GM19193 (cell line): ENCODE data around the gene MEST.

Experiments
- POLR2A ChIP-seq: IDR thresholded peaks from 4 replicates; pipeline ENCODE4 v1.6.1; 2011; ENCODE audit not compliant: insufficient read depth, insufficient read length; ENCODE audit errors: extremely low read depth

Gene MEST, protein sequence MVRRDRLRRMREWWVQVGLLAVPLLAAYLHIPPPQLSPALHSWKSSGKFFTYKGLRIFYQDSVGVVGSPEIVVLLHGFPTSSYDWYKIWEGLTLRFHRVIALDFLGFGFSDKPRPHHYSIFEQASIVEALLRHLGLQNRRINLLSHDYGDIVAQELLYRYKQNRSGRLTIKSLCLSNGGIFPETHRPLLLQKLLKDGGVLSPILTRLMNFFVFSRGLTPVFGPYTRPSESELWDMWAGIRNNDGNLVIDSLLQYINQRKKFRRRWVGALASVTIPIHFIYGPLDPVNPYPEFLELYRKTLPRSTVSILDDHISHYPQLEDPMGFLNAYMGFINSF

DNA sequence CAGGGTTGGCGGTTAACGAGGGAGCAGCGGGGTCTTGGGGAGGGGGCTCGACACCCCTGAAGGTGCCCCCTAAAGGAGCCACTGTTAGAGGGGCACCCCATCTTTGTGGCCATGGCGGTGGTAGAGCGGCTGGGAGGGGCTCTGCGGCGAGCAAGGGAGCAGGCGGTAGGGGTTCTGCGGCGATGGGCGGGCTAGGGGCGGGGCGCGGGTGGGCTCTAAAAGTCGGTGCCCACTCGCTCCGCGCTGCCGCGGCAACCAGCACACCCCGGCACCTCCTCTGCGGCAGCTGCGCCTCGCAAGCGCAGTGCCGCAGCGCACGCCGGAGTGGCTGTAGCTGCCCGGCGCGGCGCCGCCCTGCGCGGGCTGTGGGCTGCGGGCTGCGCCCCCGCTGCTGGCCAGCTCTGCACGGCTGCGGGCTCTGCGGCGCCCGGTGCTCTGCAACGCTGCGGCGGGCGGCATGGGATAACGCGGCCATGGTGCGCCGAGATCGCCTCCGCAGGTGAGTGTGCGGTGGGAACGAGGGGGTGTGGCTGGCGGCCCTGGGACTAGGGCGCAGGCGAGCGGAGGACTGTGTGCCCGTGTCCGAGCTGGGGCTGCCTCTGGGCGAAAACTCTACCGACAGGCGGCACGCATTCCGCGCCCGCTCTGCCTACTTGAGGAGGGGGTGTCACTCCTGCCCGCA lies at the start of gene MEST:
TSS of gene MEST (plus strand) at position 245 of the 682 bp plus-strand sequence. CDS start at position 474, 229 bp downstream.
- TF ChIP-seq POLR2A, result no peak

DNA sequence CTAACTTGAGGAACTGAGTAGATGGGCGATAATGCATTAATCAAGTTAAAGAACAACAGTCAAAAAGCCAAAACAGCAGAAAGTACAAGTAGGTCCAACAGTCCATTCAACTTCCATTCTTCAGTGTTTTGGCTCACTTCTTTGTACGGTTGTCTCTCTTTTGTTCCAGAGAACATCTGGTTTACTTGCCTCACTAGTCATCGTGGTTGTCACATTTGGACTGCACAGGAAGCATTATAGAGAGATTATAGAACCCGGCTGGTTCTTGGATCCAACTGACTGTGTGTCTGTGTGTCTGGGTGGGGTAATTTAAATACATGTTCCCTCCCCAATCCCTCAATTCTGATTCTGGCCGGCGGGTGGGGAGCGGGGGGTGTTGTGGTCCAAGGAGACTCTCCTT lies 49.3 kb upstream of the MEST start:
- TF ChIP-seq POLR2A, result no peak

DNA sequence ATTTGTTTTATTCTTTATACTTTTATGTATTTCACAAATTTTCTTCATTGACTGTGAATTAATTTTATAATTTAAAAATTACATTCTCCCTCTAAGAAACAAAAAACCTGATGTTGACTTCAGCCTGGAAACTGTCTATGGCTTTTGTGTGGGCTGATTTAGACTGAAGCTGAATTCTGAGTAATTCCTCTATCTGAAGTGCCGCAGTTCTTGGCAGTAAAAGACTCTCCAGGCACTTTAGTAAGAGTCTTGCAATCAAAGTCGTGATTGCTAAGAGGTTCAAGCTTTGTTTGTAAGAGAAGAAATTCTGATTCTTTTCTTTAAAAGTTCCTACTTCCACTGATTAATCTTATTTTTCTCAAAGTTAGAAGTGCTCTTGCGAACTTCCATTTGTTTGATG lies 47.7 kb upstream of the MEST start:
- no peak for TF ChIP-seq POLR2A

DNA sequence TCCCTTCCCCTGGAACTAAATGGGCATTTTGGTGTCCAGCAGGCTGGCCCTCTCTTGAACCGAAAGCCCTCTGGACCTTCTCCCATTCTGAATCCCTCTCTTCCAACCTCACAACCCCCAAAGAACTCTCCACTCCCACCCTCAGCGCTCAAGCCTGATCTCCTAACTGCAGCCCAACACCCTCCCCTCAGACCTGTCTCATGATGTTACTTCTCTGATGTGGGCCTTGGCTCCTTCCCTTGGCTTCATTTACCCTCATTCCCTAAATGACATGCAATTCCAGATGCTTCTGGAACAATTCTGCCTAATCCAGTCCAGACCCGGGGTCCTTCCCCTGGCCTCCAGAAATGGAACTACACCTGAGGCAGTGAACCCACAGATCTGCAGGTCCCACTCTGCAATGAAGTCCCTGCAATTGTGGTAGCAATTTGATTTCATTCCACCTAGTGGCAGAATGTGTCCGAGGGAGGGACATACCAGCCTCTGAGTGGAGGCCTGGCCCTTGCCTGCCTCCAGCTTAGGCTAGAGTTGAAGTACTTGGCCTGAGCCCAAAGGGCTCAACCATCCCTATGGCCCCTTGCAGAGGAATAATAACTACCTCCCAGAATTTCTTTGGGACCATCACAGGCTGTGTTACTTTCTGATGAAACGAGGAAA lies 47.0 kb upstream of the MEST start:
- no peak for TF ChIP-seq POLR2A

DNA sequence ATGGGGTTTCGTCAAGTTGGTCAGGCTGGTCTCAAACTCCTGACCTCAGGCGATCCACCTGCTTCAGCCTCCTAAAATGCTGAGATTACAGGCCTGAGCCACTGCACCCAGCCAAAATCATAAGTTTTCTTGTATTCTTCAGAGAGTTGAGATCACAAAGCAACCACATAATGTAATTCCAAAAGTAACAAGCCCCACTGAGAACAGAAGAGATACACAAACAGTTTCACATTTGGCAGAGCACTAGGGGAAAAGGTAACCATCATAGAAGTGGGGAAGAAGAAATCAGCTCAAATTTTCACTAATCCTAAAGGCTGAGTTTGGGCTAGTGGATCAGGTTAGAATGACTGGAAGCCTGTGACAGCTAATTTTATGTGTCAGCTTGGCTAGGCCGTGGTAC lies 45.6 kb upstream of the MEST start:
- no peak for TF ChIP-seq POLR2A

DNA sequence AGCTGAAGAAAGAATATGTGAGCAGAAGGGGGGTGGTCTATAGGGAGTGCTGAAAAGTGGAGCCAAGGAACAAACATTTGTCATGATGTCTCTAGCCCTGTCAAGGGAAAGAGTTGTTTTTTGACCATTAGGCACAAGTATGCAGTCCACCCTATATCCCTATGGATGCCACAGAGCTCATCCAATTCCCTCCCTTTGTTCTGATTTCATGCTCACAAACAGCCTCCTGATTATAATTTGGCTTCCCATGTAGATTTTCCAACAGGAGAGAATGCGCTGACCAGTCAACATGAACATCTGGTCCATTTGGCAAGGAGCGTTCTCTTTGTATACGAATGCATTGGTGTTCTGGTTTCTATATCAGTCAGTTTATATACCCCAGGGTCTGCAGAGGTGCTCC lies 38.9 kb upstream of the MEST start:
- no peak for TF ChIP-seq POLR2A

DNA sequence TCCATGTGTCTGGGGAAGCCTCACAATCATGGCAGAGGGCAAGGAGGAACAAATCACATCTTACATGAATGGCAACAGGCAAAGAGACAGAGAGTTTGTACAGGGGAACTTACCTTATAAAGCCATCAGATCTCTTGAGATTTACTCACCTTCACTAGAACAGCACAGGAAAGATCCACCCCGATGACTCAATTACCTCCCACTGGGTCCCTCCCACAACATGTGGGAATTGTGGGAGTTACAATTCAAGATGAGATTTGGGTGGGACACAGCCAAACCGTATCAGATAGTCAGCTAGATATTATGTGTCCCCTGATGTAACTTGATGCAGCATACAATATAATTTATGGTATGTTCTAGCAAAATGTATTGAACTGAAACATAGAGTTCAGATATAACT lies 36.9 kb upstream of the MEST start:
- TF ChIP-seq POLR2A, result no peak

DNA sequence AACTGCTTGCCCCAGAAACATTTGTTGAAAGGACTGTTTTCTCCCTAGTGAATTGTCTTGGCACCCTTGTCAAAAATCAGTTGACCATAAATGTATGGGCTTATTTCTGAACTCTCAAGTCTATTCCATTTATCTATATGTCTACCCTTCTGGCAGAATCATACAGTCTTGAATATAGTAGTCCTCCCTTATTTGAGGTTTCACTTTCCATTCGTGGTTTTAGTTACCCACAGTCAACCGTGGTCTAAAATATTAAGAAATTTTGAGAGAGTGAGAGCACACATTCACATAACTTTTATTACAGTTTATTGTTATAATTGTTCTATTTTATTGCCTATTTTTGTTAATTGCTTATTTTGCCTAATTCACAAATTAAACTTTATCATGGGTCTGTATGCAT lies 33.6 kb upstream of the MEST start:
- TF ChIP-seq POLR2A, result no peak

DNA sequence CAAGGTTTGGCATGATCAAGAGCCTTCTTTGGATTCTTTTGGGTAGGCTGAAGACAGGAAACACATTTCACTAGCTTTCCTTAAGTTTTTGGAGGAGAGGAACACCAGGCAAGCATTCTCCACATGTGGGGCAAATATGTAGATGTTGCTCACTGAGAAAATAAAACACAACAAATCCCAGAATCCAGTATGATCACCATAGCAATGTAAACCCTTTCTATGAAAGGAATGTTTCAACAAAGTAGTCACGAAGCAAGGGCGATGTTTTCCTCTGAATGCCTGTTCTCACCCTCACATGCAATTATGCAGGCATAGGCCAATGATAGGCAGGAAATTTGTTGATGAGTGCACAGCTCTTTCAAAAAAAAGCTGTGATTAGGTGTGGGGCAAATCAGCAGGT lies 30.6 kb upstream of the MEST start:
- TF ChIP-seq POLR2A, result no peak

DNA sequence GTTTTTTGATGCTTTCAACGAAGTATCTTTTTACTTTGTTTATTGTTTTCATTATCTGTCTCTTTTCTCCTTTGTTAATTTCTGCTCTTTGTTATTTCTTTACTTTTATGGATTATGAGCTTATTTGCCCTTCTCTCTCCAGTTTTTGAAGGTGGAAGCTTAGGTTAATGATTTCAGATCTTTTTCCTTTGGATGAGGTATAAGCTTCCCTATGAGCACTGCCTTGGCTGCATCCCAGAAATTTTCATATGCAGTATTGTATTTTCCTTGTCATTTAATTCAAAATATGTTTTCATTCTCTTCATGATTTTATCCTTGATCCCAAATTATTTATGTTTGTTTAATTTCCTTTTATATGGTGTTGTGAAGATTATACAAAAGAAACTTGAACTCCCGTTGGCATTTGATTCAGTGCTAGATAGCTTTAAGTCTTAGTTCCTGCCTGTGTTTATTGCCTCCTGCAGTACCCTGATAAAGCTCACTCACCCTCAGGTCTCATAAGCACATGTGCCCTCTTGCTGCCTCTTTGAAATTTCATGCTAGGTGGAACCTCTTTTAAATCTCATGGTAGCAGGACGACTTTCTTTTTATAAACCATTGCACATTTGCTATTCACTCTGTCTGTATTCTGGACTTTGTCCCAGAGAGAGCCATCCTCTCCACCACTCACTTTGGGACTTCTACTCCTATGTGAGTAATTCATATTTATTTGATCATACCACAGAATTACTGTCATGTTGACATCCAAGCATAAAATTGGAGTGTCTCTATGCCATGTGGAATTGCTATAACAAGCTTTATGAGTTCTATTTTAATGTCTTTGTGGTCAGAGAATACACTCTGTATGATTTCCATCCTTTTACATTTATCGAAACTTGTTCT lies 28.1 kb upstream of the MEST start:
- no peak for TF ChIP-seq POLR2A

DNA sequence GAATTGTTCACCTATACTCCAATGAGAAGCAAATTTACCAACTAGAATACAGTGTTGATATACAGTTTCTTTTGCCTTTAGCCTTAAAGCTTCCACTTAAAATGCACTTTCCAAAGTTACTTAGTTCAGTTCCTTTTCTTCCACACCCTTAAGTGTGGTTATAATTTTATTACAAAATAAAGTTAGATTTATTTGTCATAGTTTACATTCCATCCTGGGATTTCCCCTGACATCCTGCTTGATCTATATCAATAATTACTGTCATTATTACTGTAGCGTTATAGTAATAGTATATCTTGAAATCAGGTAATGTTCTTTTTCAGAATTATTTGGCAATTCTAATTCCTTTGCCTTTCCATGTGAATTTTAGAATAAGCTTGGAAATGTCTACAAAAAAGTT lies 23.3 kb upstream of the MEST start:
- TF ChIP-seq POLR2A, result no peak

DNA sequence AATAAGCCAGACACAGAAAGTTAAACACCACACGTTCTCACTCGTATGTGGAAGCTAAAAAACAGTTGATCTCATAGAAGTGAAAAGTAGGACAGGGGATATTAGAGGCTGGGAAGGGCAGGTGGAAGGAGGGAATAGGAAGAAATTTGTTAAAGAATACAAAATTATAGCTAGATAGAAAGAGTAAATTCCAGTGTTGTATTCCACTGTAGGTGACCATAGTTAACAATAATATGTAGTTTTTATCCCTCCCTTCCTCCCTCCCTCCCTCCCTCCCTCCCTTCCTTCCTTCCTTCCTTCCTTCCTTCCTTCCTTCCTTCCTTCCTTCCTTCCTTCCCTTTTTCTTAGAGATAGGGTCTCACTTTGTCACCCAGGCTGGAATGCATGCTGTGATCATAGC lies 19.9 kb upstream of the MEST start:
- no peak for TF ChIP-seq POLR2A

DNA sequence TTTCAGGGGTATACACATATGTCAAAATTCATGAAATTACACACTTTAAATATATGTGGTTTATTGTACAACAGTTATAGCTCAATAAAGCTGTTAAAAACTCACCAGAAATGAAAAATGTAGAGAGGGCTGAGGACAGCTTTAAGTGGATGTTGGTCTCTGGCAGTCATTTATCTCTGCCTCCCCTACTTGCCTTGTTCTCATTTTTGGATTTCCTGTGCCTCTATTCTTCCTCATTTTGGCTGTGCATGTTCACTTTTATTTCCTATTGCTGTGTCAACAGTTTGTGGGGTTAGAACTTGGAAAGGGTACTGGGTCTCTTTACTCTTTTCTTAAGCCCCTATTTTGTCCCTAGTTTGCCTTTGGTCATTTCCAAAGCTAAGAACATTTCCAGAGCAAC lies 18.6 kb upstream of the MEST start:
- TF ChIP-seq POLR2A, result no peak

DNA sequence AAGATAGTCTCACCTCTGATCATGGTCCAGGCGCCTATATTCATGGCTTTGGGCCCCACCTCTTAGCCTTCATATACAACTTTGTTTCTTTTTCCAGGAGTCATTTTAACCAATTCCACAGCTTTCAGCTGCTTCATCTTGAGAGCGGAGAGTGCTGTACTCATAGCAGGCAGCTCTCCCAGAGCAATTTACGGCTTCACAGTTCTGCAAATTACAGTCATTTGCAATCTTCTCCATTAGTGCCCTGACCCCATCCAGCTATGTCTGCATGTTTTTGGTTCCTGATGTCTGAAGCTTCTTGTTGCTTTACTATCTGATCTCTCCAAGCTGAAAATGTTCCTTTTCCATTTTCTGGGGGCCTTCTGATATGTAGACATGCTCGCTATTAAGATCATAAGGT lies 18.0 kb upstream of the MEST start:
- TF ChIP-seq POLR2A, result no peak

DNA sequence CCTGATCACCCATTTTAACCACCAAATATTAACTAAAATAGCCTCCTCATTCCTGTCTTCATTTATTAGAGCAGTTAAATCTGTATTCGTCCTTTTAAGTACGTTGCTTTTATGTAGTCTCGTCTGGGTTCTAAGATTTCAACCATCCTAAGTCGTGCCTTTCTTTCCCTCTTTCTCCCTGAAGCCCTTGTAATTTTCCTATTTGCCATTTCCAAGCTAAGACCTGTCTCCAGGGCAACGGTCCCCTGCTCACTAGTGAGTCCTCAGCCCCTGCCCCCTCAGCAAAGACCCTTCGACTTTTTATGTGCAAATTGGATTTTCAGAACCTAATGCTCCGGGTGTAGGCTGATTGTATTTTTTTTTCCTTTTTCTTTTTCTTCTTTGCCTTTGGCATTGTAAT lies 16.1 kb upstream of the MEST start:
- no peak for TF ChIP-seq POLR2A

DNA sequence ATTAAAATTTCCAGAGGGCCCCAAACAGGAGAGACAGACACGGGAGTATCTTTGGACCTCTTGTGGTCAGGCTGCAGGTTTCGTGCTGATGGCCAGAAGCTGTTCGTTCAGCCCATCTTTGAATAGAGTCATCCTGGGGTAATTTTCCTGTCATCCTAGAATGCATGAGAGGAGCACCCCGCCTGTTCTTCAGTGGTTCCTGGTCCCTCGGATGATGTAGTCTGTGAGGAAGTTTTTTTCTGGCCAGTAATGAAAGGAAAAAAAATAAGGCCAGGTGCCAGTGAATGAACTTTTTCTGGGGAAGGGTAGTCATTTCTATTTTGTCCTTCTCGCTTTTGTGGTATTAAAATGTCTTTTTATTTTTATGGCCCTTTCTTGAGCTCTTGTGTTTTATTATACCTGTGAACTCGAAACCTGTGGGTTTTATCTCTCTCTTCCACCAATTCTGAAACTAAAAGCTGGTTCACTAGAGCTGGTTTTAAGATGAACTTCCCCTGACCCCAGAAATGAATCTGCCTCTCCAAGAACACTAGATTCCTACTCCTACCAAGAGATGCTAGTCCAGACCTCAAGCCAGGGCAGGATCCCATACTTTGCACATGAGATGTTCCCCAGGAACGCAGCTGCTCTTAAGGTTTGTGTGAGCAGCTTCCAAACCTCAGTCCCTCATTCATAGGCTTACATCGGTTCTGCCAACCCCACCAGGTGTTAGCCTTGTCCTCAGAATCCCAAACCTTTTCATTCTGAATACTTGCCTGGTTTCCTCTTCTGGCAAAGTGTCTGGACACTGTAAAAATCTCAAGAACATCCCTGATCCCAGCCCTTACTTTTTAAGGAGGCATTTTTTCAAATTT lies 15.4 kb upstream of the MEST start:
- no peak for TF ChIP-seq POLR2A
